ENCODE results near the gene KDM4B. TPM values are rescaled to one million over a fixed set of nuclear protein-coding genes. Genes with fewer than 3 reads are reported as not detected.

The KDM4B gene
- total and polyA plus RNA-seq, 2 donors (not counting 1 experiment from before 2014, with no cell fraction given) = 6.4 to 14.4 TPM

DNA sequence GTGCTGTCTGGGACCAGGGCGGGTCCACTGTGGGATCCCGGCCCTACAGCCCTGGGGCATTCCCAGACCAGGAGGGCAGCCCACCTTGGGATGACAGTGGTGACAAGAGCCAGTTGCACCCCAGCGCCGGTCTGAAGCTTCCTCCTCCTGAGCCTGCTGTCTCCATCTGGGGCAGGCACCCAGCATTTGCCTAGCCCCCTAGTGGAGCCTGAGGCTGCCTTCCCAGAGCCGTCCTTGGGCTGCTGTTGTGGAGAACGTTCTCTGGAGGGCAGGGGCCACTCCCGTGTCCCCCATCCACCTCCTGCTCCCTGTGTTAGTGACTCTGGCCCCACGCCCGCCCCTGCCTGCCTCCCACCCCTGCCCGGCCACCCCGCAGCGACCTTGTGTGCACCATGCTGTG, 148.5 kb downstream of the KDM4B start:
- Histone ChIP-seq H3K4me1 (ENCODE audit: control insufficient read depth, extremely low read depth, insufficient read depth, low read length) (no peaks in the 10 kb centered on the region), H3K27ac (ENCODE audit: insufficient read depth, low read length) (no peak overlapping the region), H3K9ac (ENCODE audit: insufficient read depth, low read length) (no peak overlapping the region), H4K20me1 (ENCODE audit: control insufficient read depth, extremely low read depth, insufficient read depth, low read length) (no peaks in the 10 kb centered on the region), H3K36me3 (ENCODE audit: control insufficient read depth, insufficient read depth, low read length) (peaks cover 10% of the 10 kb centered on the region), H3K27me3 (ENCODE audit: control insufficient read depth, insufficient read depth, low read length) (no peaks in the 10 kb centered on the region), H2AFZ (ENCODE audit: low read length) (no peak overlapping the region), H3K79me2 (ENCODE audit: control insufficient read depth, insufficient read depth, low read length) (no peaks in the 10 kb centered on the region), H3K9me3 (ENCODE audit: control insufficient read depth, insufficient read depth, low read depth, low read length) (no peaks in the 10 kb centered on the region), H3K4me3 (replicated peaks in 1 of 4; ENCODE audit: control extremely low read depth in 1 of 4, insufficient read depth in 1 of 4, low read depth in 3 of 4, low read length in 4 of 4) (no peak overlapping the region), H3K4me2 (ENCODE audit: extremely low read depth, insufficient read depth, low read length) (no peak overlapping the region)
- DNase-seq (ENCODE audit: low read depth in 2 of 2) = no peak
- TF ChIP-seq, protein P1, sequence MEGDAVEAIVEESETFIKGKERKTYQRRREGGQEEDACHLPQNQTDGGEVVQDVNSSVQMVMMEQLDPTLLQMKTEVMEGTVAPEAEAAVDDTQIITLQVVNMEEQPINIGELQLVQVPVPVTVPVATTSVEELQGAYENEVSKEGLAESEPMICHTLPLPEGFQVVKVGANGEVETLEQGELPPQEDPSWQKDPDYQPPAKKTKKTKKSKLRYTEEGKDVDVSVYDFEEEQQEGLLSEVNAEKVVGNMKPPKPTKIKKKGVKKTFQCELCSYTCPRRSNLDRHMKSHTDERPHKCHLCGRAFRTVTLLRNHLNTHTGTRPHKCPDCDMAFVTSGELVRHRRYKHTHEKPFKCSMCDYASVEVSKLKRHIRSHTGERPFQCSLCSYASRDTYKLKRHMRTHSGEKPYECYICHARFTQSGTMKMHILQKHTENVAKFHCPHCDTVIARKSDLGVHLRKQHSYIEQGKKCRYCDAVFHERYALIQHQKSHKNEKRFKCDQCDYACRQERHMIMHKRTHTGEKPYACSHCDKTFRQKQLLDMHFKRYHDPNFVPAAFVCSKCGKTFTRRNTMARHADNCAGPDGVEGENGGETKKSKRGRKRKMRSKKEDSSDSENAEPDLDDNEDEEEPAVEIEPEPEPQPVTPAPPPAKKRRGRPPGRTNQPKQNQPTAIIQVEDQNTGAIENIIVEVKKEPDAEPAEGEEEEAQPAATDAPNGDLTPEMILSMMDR (conservative IDR thresholded peaks at IDR 0.05 in 1 of 2, IDR thresholded peaks at IDR 0.05 in 1 of 2; ENCODE audit: low read depth in 1 of 2, low read length in 2 of 2) = no peak
- no peak for TF ChIP-seq EZH2 (IDR thresholded peaks at IDR 0.05; ENCODE audit: low read length, missing control alignments)

DNA sequence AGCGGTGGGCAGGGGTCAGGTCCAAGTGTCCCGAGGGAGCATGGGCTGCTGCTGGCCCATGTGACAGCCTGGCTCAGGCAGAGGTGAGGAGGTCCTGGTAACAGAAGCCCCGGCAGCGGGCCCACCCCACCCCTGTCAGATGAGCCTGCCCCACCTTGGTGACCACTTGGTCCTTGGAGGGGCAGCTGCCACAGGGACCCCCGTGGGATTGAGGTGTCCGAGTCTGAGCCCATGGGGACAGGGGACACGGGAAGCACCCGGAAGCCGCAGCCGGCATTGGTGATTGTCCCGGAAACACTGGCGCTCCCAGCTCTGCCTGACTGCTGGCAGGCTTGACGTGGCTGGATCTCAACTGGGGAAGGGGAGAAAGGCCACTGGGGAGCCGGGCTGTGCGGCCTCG, 149.1 kb downstream of the KDM4B start:
- H3K79me2 ChIP-seq (ENCODE audit: control insufficient read depth, insufficient read depth, low read length) = no peaks in the 10 kb centered on the region
- no peaks in the 10 kb centered on the region for H3K9me3 ChIP-seq (ENCODE audit: control insufficient read depth, insufficient read depth, low read depth, low read length)
- no peak overlapping the region for H3K4me3 ChIP-seq (replicated peaks in 1 of 4; ENCODE audit: control extremely low read depth in 1 of 4, insufficient read depth in 1 of 4, low read depth in 3 of 4, low read length in 4 of 4)
- H4K20me1 ChIP-seq (ENCODE audit: control insufficient read depth, extremely low read depth, insufficient read depth, low read length) = no peaks in the 10 kb centered on the region
- TF ChIP-seq EZH2 (IDR thresholded peaks at IDR 0.05; ENCODE audit: low read length, missing control alignments) = no peak
- no peaks in the 10 kb centered on the region for H3K27me3 ChIP-seq (ENCODE audit: control insufficient read depth, insufficient read depth, low read length)
- H3K36me3 ChIP-seq (ENCODE audit: control insufficient read depth, insufficient read depth, low read length) = peaks cover 15% of the 10 kb centered on the region
- H3K4me2 ChIP-seq (ENCODE audit: extremely low read depth, insufficient read depth, low read length) = no peak overlapping the region
- H3K4me1 ChIP-seq (ENCODE audit: control insufficient read depth, extremely low read depth, insufficient read depth, low read length) = no peaks in the 10 kb centered on the region
- H3K9ac ChIP-seq (ENCODE audit: insufficient read depth, low read length) = no peak overlapping the region
- H2AFZ ChIP-seq (ENCODE audit: low read length) = no peak overlapping the region
- H3K27ac ChIP-seq (ENCODE audit: insufficient read depth, low read length) = no peak overlapping the region
- DNase-seq (ENCODE audit: low read depth in 2 of 2) = no peak

- TF ChIP-seq EZH2 (IDR thresholded peaks at IDR 0.05; ENCODE audit: low read length, missing control alignments) = no peak
- TF ChIP-seq, protein P1 (conservative IDR thresholded peaks at IDR 0.05 in 1 of 2, IDR thresholded peaks at IDR 0.05 in 1 of 2; ENCODE audit: low read depth in 1 of 2, low read length in 2 of 2) = no peak
- no peak for DNase-seq (ENCODE audit: low read depth in 2 of 2)
- H3K9me3 ChIP-seq (ENCODE audit: control insufficient read depth, insufficient read depth, low read depth, low read length) = no peaks in the 10 kb centered on the region
- no peaks in the 10 kb centered on the region for H3K4me1 ChIP-seq (ENCODE audit: control insufficient read depth, extremely low read depth, insufficient read depth, low read length)
- no peak overlapping the region for H3K4me2 ChIP-seq (ENCODE audit: extremely low read depth, insufficient read depth, low read length)
- H3K27me3 ChIP-seq (ENCODE audit: control insufficient read depth, insufficient read depth, low read length) = no peaks in the 10 kb centered on the region
- no peaks in the 10 kb centered on the region for H3K79me2 ChIP-seq (ENCODE audit: control insufficient read depth, insufficient read depth, low read length)
- no peak overlapping the region for H2AFZ ChIP-seq (ENCODE audit: low read length)
- peaks cover 12% of the 10 kb centered on the region for H3K36me3 ChIP-seq (ENCODE audit: control insufficient read depth, insufficient read depth, low read length)
- H3K4me3 ChIP-seq (replicated peaks in 1 of 4; ENCODE audit: control extremely low read depth in 1 of 4, insufficient read depth in 1 of 4, low read depth in 3 of 4, low read length in 4 of 4) = no peak overlapping the region
- no peak overlapping the region for H3K9ac ChIP-seq (ENCODE audit: insufficient read depth, low read length)
- H3K27ac ChIP-seq (ENCODE audit: insufficient read depth, low read length) = no peak overlapping the region
- no peaks in the 10 kb centered on the region for H4K20me1 ChIP-seq (ENCODE audit: control insufficient read depth, extremely low read depth, insufficient read depth, low read length)
Measured at GRCh38 chr19:5119297-5119998, 150.5 kb downstream of the KDM4B start.
